Ovary (tissue), 9 donors: ENCODE measurements around the gene SLPI. TPM values are rescaled to one million over a fixed set of nuclear protein-coding genes. Genes with fewer than 3 reads are reported as not detected.

ENCODE experiments used
- DNase-seq, 5 donors: peaks; one replicate each; pipeline ENCODE4 v3.0.0-alpha.2; 2019 to 2020
- H3K27ac ChIP-seq, 2 donors: fragments of 200-600 bp; one replicate each; pipeline versions ENCODE4 v1.5.1 to v1.8.0; 2019 to 2022
- H3K27me3 ChIP-seq: fragments of 200-600 bp; one replicate; pipeline ENCODE4 v1.8.0; 2022
- H3K36me3 ChIP-seq: fragments of 200-600 bp; sonication (generic); one replicate; pipeline ENCODE4 v1.5.1; 2019
- H3K4me1 ChIP-seq: one replicate; pipeline ENCODE4 v1.8.1; 2013; ENCODE audit warnings: mild to moderate bottlenecking, moderate library complexity; ENCODE audit not compliant: insufficient read depth
- H3K4me3 ChIP-seq: fragments of 200-600 bp; sonication (generic); one replicate; pipeline ENCODE4 v1.5.1; 2017
- H3K9me3 ChIP-seq, 2 donors: fragments of 200-600 bp in 1 of 2; sonication (generic) in 1 of 2; one replicate each; pipeline versions ENCODE4 v1.5.1 to v1.8.1; 2013 to 2019; ENCODE audit warnings: mild to moderate bottlenecking in 1 of 2, moderate library complexity in 1 of 2
- EP300 ChIP-seq: sonication (generic); formaldehyde crosslinking; IDR thresholded peaks from one replicate; pipeline ENCODE4 v1.6.1; 2017; ENCODE audit warnings: antibody characterized with exemption
- POLR2A ChIP-seq: fragments of 450-650 bp; IDR thresholded peaks from one replicate; pipeline ENCODE4 v1.6.1; 2017; ENCODE audit warnings: antibody characterized with exemption, mild to moderate bottlenecking, moderate library complexity
- WGBS, 3 donors: extraction: QIAGEN DNeasy Blood & Tissue Kit in 1 of 3; methylation state at CpG; one replicate each; pipeline versions ENCODE4 v1.1.5 to v1.1.7; 2013 to 2017; 5-methylcytosine and 5-hydroxymethylcytosine counted together
- intact Hi-C, 4 donors: fragments of 100-400 bp; cut with DNase I; formaldehyde crosslinking; loops; one replicate each; pipeline versions ENCODE4 v1.11.0 to v1.15.1; 2022 to 2023
- polyA plus RNA-seq, 2 donors: library from polyadenylated mRNA; stranded (reverse); fragments of 200-250 nt in 1 of 2; fragments of 350-450 nt in 1 of 2; fragmentation: Illumina TruSeq in 1 of 2; extraction: RNeasy Lipid Tissue Mini Kit (QIAGEN cat#74804) in 1 of 2; gene quantifications; one replicate each; pipeline ENCODE4 v1.2.3, GENCODE V29; 2013 to 2014
- total RNA-seq, 7 donors: library from RNA; depleted of rRNA in 2 of 7; stranded (reverse); fragments of >200 nt in 2 of 7; fragmentation: NEBNext Ultra II Directional in 3 of 7; extraction: Animal tissue kit (Norgen Biotek cat#: 25700) in 3 of 7; gene quantifications; one replicate each; pipeline versions ENCODE4 v1.1.0 to v1.2.4, GENCODE V29; 2016 to 2023
- TF ChIP-seq, protein P1 (sequence below), 3 donors: fragments of 450-650 bp in 2 of 3; fragments of 200-600 bp in 1 of 3; IDR thresholded peaks; one replicate each; pipeline versions ENCODE4 v1.5.1 to v1.8.0; 2016 to 2022; ENCODE audit warnings: antibody characterized with exemption in 3 of 3, mild to moderate bottlenecking in 1 of 3
- donor health status: DM: no; HTN: no; CAD: no; lungs with moderate emphysema.
- donor health status: DM: no; HTN: no; CAD: no.
- donor health status: Bipolar disorder and iron deficiency.
- donor health status: DM: yes; HTN: yes; CAD: no.
- donor health status: DM: no; HTN: no; CAD: no.
- donor health status: DM: yes; HTN: yes; CAD: no.

SLPI gene
- total and polyA plus RNA-seq, 9 donors, result 4.0 to 622 (median 33.3) TPM; not detected in 1

DNA sequence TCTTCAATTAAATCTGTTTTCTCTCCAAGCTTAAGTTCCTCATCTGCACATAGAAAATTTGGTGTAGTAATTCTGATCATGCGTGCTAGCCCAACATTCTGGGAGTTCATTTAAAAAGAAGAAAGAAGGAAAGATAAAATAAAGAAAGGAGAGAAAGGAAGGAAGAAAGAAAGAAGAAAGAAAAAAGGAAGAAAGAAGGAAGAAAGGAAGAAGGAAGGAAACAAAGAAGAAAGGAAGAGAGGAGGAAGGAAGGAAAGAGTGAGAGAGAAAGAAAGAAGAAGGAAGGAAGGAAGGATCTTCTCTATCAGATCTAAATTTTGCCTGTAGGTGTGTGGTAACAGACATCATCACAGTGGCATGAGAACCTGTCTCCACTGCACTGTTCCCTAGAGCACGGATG lies 16.2 kb downstream of the SLPI start:
- H3K36me3 ChIP-seq, result no peaks in the 10 kb centered on the region
- 81 to 87% (median 83%) methylated on average over 2 of the region's 2 CpGs for WGBS, 3 donors
- H3K4me3 ChIP-seq, result no peak overlapping the region
- TF ChIP-seq EP300, result no peak
- TF ChIP-seq POLR2A, result no peak
- TF ChIP-seq, protein P1, sequence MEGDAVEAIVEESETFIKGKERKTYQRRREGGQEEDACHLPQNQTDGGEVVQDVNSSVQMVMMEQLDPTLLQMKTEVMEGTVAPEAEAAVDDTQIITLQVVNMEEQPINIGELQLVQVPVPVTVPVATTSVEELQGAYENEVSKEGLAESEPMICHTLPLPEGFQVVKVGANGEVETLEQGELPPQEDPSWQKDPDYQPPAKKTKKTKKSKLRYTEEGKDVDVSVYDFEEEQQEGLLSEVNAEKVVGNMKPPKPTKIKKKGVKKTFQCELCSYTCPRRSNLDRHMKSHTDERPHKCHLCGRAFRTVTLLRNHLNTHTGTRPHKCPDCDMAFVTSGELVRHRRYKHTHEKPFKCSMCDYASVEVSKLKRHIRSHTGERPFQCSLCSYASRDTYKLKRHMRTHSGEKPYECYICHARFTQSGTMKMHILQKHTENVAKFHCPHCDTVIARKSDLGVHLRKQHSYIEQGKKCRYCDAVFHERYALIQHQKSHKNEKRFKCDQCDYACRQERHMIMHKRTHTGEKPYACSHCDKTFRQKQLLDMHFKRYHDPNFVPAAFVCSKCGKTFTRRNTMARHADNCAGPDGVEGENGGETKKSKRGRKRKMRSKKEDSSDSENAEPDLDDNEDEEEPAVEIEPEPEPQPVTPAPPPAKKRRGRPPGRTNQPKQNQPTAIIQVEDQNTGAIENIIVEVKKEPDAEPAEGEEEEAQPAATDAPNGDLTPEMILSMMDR (IDR thresholded peaks at IDR 0.05), result no peak
- H3K27ac ChIP-seq, result no peak overlapping the region
- intact Hi-C loops, result no loop called here
- no peaks in the 10 kb centered on the region for H3K4me1 ChIP-seq
- H3K9me3 ChIP-seq, result peaks cover 0 to 5% of the 10 kb centered on the region in 2 donors
- no peaks in the 10 kb centered on the region for H3K27me3 ChIP-seq
- DNase-seq, result no peak

DNA sequence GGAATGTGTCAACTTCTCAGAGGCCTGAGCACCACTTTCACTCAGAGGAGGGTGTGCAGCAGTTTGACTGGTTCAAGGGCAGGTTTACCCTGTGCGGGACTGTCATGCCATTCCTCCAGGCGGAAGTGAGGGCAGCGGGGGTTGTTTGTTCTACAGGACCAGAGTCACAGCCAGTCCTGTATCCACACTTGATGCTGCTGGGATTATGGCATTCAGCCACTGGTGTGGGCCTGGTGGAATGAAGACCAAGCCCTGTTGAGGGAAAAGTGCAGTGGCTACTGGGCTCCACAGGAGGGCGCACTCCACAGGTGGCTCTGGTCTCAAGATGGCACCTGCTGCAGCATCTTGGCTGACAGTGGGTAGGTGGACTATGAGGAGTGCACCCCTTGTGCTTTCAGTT lies 18.4 kb downstream of the SLPI start:
- H3K4me1 ChIP-seq, result no peaks in the 10 kb centered on the region
- no peak for DNase-seq
- TF ChIP-seq, protein P1 (IDR thresholded peaks at IDR 0.05), result no peak
- no peak for TF ChIP-seq EP300
- H3K27ac ChIP-seq, result no peak overlapping the region
- 63 to 86% (median 80%) methylated on average over 4 of the region's 4 CpGs for WGBS, 3 donors
- H3K4me3 ChIP-seq, result no peak overlapping the region
- H3K9me3 ChIP-seq, result peaks cover 0 to 5% of the 10 kb centered on the region in 2 donors
- intact Hi-C loops, result no loop called here
- H3K36me3 ChIP-seq, result no peaks in the 10 kb centered on the region
- H3K27me3 ChIP-seq, result no peaks in the 10 kb centered on the region

DNA sequence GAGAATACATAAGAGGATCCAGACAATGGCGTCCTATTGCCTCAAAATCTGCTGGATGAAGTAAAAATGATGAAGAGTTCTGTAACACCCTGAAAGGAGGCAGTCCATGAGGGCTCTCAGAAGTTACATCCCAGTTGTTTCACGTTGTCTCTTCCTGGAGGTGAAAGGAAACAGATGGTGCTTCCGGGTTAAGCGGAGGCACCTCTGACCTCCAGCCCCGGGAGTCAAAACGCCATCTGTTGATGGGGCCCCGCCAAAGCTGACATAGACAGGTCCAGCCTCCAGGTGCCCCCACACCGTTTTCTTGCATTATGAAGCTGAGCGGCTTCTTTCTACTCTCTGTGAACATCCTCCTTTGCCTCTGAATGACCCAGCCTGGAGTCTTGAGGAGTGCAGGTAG lies 23.7 kb downstream of the SLPI start:
- no peaks in the 10 kb centered on the region for H3K27me3 ChIP-seq
- 61 to 68% (median 67%) methylated on average over 9 of the region's 9 CpGs for WGBS, 3 donors
- H3K4me1 ChIP-seq, result no peaks in the 10 kb centered on the region
- peaks cover 0 to 5% of the 10 kb centered on the region in 2 donors for H3K9me3 ChIP-seq
- H3K4me3 ChIP-seq, result no peak overlapping the region
- intact Hi-C loops, result no loop called here
- no peak overlapping the region for H3K27ac ChIP-seq
- TF ChIP-seq, protein P1 (IDR thresholded peaks at IDR 0.05), result no peak
- no peak for TF ChIP-seq EP300
- no peak for TF ChIP-seq POLR2A
- DNase-seq, result no peak
- H3K36me3 ChIP-seq, result no peaks in the 10 kb centered on the region

DNA sequence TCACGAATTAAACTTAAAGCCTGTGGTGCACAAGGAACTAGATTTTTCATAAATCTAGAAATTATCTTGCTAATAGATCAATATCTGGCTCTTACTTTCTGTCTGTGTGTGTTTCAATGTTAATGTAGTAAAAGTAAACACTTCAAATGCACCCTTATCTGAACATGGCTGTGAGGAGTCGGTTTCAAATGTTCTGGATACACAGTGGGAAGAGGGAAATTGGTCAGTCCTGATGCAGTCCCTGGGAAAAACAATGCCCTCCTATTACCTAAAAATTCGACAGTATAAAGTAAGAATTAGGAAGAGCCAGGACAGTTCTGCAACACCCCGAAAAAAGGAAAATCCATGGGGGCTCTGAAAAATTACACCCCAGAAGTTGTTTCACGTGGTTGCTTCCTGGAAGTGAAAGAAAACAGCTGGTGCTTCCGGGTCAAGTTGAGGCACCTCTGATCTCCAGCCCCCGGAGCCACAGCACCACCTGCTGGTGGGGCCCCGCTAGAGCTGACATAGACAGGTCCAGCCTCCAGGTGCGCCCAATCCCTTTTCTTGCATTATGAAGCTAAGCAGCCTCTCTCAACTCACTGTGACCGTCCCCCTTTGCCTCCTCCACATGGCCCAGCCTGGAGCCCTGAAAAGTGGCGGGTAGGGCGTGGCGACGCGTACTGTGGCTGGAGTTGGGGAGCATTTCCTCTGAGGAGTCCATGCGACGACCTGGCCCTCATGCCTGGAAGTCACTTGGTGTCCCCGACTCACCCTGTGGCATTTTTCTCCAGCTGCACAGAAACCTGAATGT lies 24.9 kb downstream of the SLPI start:
- H3K27me3 ChIP-seq, result no peaks in the 10 kb centered on the region
- H3K36me3 ChIP-seq, result no peaks in the 10 kb centered on the region
- no peak for TF ChIP-seq EP300
- TF ChIP-seq POLR2A, result no peak
- TF ChIP-seq, protein P1 (IDR thresholded peaks at IDR 0.05), result no peak
- H3K27ac ChIP-seq, result no peak overlapping the region
- H3K4me1 ChIP-seq, result no peaks in the 10 kb centered on the region
- WGBS, 3 donors, result 61 to 66% (median 65%) methylated on average over 18 of the region's 18 CpGs
- no peaks in the 10 kb centered on the region for H3K9me3 ChIP-seq
- DNase-seq, result no peak
- no peak overlapping the region for H3K4me3 ChIP-seq
- intact Hi-C loops, result no loop called here
